ENCODE results near the gene H6PD.

The H6PD gene

GRCh38 chr1:9279172-9279840 is 44.7 kb downstream of the H6PD start:
- no peak for DNase-seq (ENCODE audit: low read depth)

GRCh38 chr1:9280015-9280860 is 45.7 kb downstream of the H6PD start:
- no peak for DNase-seq (ENCODE audit: low read depth)

GRCh38 chr1:9281071-9281827 is 46.7 kb downstream of the H6PD start:
- no peak for DNase-seq (ENCODE audit: low read depth)

GRCh38 chr1:9281908-9282695 is 47.5 kb downstream of the H6PD start:
- no peak for DNase-seq (ENCODE audit: low read depth)

GRCh38 chr1:9282696-9282955 is 48.1 kb downstream of the H6PD start:
- DNase-seq (ENCODE audit: low read depth), result no peak

GRCh38 chr1:9284061-9284460 is 49.5 kb downstream of the H6PD start:
- no peak for DNase-seq (ENCODE audit: low read depth)

- DNase-seq (ENCODE audit: low read depth), result no peak
Measured at GRCh38 chr1:9286556-9286955, 52.0 kb downstream of the H6PD start.

GRCh38 chr1:9289090-9289534 is 54.5 kb downstream of the H6PD start:
- peak; percentile 86 for DNase-seq (ENCODE audit: low read depth)

GRCh38 chr1:9289711-9290485 is 55.3 kb downstream of the H6PD start:
- DNase-seq (ENCODE audit: low read depth), result no peak

GRCh38 chr1:9291914-9292360 is 57.4 kb downstream of the H6PD start:
- DNase-seq (ENCODE audit: low read depth), result no peak

GRCh38 chr1:9292361-9293240 is 58.0 kb downstream of the H6PD start, which contains the start of gene SPSB1:
Gene SPSB1 (plus strand): TSS chr1:9292894. CDS start chr1:9355892, 62,998 bp downstream.
- peak; percentile 47 for DNase-seq (ENCODE audit: low read depth)

GRCh38 chr1:9293241-9293532 is 58.6 kb downstream of the H6PD start:
- DNase-seq (ENCODE audit: low read depth), result no peak

- DNase-seq (ENCODE audit: low read depth), result no peak
Measured at GRCh38 chr1:9293533-9294404, 59.2 kb downstream of the H6PD start.

- no peak for DNase-seq (ENCODE audit: low read depth)
Measured at GRCh38 chr1:9294405-9294773, 59.8 kb downstream of the H6PD start.

- no peak for DNase-seq (ENCODE audit: low read depth)
Measured at GRCh38 chr1:9294910-9295636, 60.5 kb downstream of the H6PD start.

GRCh38 chr1:9295884-9296283 is 61.3 kb downstream of the H6PD start:
- DNase-seq (ENCODE audit: low read depth), result no peak

- no peak for DNase-seq (ENCODE audit: low read depth)
Measured at GRCh38 chr1:9296850-9297249, 62.3 kb downstream of the H6PD start.

GRCh38 chr1:9297831-9298230 is 63.3 kb downstream of the H6PD start:
- DNase-seq (ENCODE audit: low read depth), result no peak

- DNase-seq (ENCODE audit: low read depth), result no peak
Measured at GRCh38 chr1:9298282-9298681, 63.7 kb downstream of the H6PD start.
